SJSA1 (cell line): ENCODE data around the gene ZNF618. TPM values are rescaled to one million over a fixed set of nuclear protein-coding genes. Genes with fewer than 3 reads are reported as not detected.
A peak's percentile ranks its signal among the peaks of the same experiment; 100 is the strongest.
"Not testable (repeated sequence)": the region's sequence is repeated elsewhere in the genome, so short reads cannot be mapped to it uniquely, and the experiment has no call there.

ENCODE experiments used
- DNase-seq, 2 experiments: peaks; one replicate each; pipeline ENCODE4 v3.0.0-alpha.2; 2015 to 2020; ENCODE audit warnings: low spot score in 2 of 2, low read depth in 1 of 2
- H3K27ac ChIP-seq: fragments of 250-450 bp; sonication (Bioruptor Pico); 2 replicates; pipeline ENCODE4 v1.5.1; 2020; ENCODE audit warnings: mild to moderate bottlenecking, moderate library complexity
- H3K27me3 ChIP-seq: fragments of 250-450 bp; sonication (Bioruptor Pico); replicated peaks from 2 replicates; pipeline ENCODE4 v1.5.1; 2020; ENCODE audit warnings: mild to moderate bottlenecking, moderate library complexity
- H3K36me3 ChIP-seq: fragments of 250-450 bp; sonication (Bioruptor Pico); 2 replicates; pipeline ENCODE4 v1.5.1; 2020; ENCODE audit warnings: mild to moderate bottlenecking
- H3K4me1 ChIP-seq: fragments of 250-450 bp; sonication (Bioruptor Pico); replicated peaks from 2 replicates; pipeline ENCODE4 v1.6.1; 2021; ENCODE audit warnings: mild to moderate bottlenecking
- H3K4me3 ChIP-seq: fragments of 250-450 bp; sonication (Bioruptor Pico); 2 replicates; pipeline ENCODE4 v1.5.1; 2020; ENCODE audit warnings: mild to moderate bottlenecking
- H3K9me3 ChIP-seq: fragments of 250-450 bp; sonication (Bioruptor Pico); replicated peaks from 2 replicates; pipeline ENCODE4 v1.5.1; 2020; ENCODE audit warnings: mild to moderate bottlenecking
- total RNA-seq: library from RNA; depleted of rRNA; stranded (reverse); fragments of >200 nt; shearing (Covaris generic); gene quantifications from 2 replicates; pipeline ENCODE4 v1.2.3, GENCODE V29; 2014

Gene ZNF618
- total RNA-seq, 1 experiment from 2014 or later: 4.7 TPM

DNA sequence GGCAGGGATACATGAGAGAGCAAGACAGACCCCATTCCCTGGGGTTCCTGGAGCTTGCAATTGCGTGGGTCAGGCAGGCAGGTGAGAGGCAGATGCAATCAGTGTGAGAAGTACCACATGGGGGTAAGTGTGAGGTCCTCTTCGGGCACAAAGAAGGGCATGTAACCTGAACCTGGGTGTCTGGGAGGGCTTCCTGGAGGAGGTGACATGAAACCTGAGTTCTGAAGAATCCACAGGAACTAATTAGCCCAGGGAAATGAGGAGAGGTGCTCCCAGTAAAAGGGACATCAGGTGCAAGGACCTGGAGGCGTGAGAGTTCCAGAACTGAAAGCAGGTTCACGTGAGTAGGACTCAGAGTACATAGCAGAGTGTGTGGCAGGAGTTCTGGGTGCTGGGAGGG lies 199.5 kb downstream of the ZNF618 start:
- H3K27me3 ChIP-seq: no peaks in the 10 kb centered on the region
- H3K36me3 ChIP-seq: no peaks in the 10 kb centered on the region
- H3K4me1 ChIP-seq: no peaks in the 10 kb centered on the region
- H3K9me3 ChIP-seq: no peaks in the 10 kb centered on the region
- no peak overlapping the region for H3K27ac ChIP-seq
- no peak overlapping the region for H3K4me3 ChIP-seq
- no peak for DNase-seq

DNA sequence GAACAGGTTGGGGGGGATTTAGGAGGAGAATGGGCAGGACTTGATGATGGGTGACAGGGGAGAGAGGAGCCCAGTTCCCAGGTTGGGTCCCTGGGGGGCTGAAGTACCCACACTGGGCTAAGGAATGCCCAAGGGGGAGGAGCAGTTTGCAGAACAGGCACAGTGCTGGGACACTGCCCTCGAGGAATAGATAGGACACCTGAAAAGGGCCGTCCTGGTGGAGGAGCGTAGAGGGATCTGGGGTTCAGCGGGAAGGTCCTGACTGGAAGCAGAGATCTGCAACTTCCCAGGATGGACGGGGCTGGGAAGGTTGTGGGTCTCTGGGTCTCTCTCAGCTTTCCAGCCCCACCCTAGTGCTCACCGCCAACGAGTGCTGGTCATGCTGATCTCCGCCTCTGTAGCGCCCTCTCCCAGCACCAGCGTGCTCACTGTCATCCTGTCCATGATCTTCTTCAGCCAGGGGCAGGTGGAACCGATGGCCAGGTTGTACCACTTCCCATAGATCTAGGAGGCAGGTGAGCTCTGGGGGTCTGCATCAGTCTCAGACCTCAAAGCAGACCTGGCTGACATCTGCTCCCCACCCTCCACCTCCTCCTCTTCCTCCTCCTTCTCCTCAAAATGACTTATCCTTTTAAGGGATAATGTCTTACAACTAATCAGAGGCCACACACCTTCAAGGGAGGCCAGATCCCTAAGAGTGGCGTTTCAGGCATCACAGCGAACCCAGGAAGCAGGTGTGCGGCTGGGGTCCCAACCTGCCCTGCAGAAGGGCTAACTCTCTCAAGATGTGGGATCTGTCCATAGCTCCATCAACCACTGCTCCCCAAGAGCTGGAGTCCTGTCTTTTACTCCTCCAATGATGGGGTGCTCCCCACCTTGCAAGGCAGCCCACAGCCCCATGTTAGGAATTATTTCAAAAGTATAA lies 200.4 kb downstream of the ZNF618 start:
- H3K27ac ChIP-seq: no peak overlapping the region
- no peaks in the 10 kb centered on the region for H3K9me3 ChIP-seq
- H3K4me3 ChIP-seq: no peak overlapping the region
- no peak for DNase-seq
- no peaks in the 10 kb centered on the region for H3K27me3 ChIP-seq
- no peaks in the 10 kb centered on the region for H3K4me1 ChIP-seq
- no peaks in the 10 kb centered on the region for H3K36me3 ChIP-seq

DNA sequence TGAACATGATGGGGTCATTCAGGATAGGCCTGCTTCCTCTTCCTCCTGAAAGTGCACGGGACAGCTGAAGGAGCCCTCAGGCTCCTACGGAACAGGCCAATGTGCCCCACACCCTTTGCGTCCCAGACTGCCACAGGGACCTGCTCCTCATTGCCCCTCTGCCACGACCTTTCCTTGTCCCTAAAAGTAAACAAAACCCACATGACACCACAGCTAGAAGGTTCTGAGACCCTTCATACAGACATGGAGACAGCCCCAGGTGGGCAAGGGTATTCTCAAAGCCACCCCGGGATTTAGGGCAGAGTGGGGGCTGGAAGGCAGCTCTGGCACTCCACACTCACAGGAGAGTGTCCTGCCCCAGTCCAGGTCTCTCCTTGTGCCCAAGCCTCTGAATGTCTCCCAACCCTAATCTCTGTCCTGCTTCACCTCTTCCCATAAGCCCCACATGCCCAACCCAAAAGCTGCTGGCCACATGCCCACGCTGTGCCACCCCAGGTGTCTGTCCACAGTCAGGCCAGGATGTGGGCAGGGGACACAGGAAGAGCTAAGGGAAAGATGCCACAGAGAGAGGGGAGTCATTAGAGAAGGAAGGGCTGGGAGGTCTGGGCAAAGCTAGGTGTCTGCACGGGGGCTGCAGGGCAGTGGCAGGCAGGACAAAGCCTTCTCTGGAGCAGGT lies 201.2 kb downstream of the ZNF618 start:
- Histone ChIP-seq H3K9me3 (no peaks in the 10 kb centered on the region), H3K4me1 (no peaks in the 10 kb centered on the region), H3K27ac (no peak overlapping the region), H3K4me3 (no peak overlapping the region), H3K27me3 (no peaks in the 10 kb centered on the region), H3K36me3 (no peaks in the 10 kb centered on the region)
- DNase-seq: no peak

DNA sequence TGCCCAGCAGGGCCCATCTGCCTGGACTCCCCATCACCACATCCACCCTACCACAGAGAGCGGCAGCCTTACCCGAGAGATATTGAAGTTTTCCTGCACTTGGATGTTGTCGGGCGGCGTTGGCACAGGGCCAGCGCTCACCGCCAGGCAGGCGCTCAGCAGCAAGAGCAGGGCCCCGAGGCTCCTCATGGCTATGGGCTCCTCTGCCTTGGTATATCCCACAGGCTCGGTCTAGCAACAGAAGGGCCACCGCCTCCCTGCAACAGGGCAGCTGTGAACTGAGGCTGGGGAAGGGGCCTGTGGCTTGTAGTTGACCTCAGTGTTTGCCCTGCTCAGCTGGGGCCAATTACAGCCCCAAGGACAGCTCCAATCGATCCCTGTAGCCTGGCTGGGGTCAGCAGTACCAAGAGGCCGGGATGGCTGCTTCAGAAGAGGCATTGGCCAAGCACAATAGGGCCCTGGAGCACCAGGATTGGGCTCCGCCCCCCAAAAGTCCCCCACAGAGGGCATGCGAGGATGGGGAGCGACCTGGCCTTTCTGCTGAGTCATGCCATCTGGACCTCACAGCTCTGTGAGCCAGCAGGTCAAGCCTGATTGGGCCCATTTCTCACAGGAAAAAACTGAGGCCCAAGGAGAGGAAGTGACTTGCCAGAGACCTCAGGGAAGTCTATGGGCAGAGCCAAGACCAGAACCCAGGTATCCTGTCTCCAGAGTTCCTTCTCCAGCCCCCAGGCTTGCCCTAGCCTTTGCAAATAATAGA lies 202.1 kb downstream of the ZNF618 start, which contains the start of gene AMBP:
TSS of gene AMBP (minus strand) at position 280 of the 760 bp plus-strand sequence. CDS start at position 189, 91 bp downstream.
- DNase-seq: no peak
- Histone ChIP-seq H3K4me1 (no peaks in the 10 kb centered on the region), H3K27me3 (no peaks in the 10 kb centered on the region), H3K4me3 (no peak within 1 kb of the TSS), H3K9me3 (no peaks in the 10 kb centered on the region), H3K36me3 (no peaks in the 10 kb centered on the region), H3K27ac (no peak within 1 kb of the TSS)

DNA sequence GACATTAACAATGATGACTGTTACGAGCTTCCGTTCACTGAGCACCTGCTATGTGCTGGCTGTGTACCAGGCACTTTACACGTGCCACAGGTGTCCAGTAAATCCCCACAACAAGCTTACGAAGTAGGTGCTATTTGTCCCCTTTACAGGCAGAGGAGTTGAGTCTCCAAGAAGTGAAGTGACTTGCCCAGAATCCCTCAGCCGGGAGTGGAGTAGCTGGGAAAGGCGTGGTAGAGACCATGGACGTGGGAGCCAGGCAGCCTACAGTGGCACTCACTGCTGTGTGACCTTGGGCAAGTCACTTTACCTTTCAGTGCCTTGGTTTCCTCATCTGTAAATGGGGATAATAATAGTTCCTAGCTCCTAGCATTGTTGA lies 202.7 kb downstream of the ZNF618 start:
- Histone ChIP-seq H3K9me3 (no peaks in the 10 kb centered on the region), H3K27ac (no peak overlapping the region), H3K4me1 (peaks cover 3% of the 10 kb centered on the region), H3K36me3 (no peaks in the 10 kb centered on the region), H3K27me3 (no peaks in the 10 kb centered on the region), H3K4me3 (no peak overlapping the region)
- DNase-seq: no peak

DNA sequence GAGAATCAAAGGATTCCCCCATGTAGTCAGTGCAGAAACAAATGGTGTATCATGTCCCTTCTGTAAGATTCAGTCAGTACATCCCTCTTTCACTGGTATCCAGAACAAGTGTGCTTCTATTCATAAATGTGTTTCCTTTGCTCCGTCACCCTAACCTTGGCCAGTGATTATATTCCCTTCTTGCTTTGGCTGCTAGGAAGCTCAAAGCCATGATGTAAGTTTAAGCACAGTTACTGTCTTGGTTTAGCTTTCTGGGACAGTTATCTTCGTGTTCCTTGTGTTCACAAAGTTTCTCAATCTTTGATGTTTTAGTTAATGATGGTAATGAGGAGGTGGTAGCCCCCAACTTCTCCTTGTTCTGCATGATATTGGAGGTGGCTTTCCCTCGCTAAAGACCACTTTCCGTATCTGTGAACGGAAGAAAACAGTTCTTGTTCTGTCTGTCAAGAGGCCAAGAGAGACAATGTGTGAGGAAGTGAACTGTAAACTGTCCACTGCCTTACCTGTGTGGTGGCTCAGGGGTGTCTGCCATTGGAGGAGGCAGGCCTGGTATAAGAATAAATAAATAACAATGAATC lies 204.2 kb downstream of the ZNF618 start:
- no peak for DNase-seq
- H3K4me1 ChIP-seq: peaks cover 12% of the 10 kb centered on the region
- no peaks in the 10 kb centered on the region for H3K9me3 ChIP-seq
- H3K27ac ChIP-seq: no peak overlapping the region
- H3K27me3 ChIP-seq: no peaks in the 10 kb centered on the region
- no peaks in the 10 kb centered on the region for H3K36me3 ChIP-seq
- H3K4me3 ChIP-seq: no peak overlapping the region

DNA sequence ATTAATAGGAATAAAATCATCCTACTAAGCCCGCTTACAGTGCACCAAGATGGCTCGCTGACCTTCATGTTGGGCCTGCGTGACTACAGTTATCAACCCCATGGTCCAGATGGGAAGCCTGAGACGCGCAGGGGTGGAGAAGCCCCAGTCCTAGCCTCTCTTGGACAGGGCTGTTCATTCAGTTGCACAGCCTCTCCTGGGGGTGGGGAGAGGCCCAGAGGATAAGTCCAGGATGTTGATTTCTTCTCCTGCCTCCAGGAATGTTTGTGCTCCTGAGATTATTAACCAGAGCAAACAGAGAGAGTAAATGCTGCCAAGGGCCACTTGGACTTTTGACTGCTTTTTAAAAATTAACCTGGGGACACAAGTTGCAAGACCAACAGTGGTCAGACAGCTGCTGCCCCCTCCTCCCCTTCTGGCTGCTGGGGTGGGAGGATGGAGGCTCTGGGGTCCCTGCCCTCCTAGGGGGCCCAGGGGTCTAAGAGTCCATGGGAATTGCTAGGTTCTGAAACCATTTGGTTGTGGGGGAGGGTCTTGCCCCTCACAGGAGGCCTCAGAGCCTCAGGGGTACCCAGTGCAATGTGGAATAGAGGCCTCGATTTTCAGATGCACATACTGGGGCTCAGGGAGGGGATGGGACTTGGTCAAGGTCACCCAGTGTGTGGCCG lies 204.8 kb downstream of the ZNF618 start:
- Histone ChIP-seq H3K27ac (no peak overlapping the region), H3K4me3 (no peak overlapping the region), H3K27me3 (no peaks in the 10 kb centered on the region), H3K4me1 (peaks cover 12% of the 10 kb centered on the region), H3K9me3 (no peaks in the 10 kb centered on the region), H3K36me3 (no peaks in the 10 kb centered on the region)
- DNase-seq: peak in 1 of 2 experiments; percentile 18

DNA sequence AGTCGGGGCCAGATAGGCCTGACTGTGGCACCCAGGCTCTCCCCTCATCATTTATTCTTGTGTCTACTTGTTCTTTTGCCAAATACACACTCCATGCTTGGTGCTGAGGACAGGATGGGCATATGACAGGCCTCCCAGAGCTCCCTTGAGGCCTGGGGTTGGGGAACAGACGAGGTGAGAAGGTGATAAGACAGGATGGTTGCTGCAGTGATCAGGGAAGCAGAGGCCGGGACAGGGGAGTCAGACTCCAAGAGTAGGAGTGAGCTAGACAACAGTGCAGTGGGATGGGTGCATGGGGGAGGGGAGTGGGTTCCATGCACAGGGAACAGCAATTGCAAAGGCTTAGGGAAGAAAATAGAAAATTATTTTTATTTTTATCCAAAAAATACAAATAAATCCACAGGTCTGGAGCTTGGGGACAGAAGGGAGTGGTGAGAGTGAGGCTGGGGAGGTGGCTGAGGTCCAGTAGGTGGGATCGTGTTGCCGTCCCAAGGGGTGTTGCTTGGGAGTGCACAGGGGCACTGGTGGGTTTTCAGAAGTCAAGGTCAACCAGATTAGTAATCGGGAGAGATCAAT lies 205.4 kb downstream of the ZNF618 start:
- Histone ChIP-seq H3K27me3 (no peaks in the 10 kb centered on the region), H3K36me3 (no peaks in the 10 kb centered on the region), H3K4me1 (peaks cover 12% of the 10 kb centered on the region), H3K9me3 (peaks cover 2% of the 10 kb centered on the region), H3K27ac (no peak overlapping the region), H3K4me3 (no peak overlapping the region)
- no peak for DNase-seq

DNA sequence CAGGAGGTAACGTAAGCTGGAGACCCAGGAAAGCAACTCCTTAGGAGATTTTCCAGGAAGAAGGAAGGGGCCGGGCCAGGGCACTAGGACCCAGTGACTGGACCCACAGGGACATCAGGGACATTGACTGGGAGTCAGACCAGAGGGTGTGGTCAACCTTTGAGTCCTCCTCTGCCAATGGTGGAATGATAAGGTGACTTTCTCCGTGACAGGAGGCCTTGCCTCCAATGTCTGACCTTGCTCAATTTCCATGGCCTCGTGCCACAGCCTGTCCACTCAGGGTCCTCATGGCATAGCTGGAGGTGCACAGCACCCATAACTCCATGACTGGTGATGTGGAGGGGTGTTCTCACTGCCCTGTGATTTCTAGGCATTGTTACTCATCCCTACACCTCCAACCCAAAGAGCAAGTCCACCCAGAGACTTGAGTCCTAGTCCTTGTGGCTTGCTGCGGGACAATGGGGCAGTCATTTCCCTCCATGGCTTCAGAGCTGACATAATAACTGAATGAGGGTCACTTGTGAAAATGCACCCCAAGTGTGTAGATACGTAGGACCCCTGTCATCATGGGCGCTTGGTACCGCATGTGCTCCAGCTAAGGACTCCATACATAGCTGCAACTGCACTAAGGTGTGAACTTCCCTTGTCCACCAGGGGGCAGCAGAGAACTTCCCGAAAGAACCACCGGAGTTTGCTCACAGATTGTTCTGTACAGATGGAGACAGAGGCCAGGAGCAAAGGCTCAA lies 206.1 kb downstream of the ZNF618 start:
- no peak overlapping the region for H3K27ac ChIP-seq
- peaks cover 8% of the 10 kb centered on the region for H3K9me3 ChIP-seq
- peak; percentile 60 to 79 for DNase-seq
- peaks cover 14% of the 10 kb centered on the region for H3K4me1 ChIP-seq
- H3K4me3 ChIP-seq: no peak overlapping the region
- H3K27me3 ChIP-seq: no peaks in the 10 kb centered on the region
- no peaks in the 10 kb centered on the region for H3K36me3 ChIP-seq

DNA sequence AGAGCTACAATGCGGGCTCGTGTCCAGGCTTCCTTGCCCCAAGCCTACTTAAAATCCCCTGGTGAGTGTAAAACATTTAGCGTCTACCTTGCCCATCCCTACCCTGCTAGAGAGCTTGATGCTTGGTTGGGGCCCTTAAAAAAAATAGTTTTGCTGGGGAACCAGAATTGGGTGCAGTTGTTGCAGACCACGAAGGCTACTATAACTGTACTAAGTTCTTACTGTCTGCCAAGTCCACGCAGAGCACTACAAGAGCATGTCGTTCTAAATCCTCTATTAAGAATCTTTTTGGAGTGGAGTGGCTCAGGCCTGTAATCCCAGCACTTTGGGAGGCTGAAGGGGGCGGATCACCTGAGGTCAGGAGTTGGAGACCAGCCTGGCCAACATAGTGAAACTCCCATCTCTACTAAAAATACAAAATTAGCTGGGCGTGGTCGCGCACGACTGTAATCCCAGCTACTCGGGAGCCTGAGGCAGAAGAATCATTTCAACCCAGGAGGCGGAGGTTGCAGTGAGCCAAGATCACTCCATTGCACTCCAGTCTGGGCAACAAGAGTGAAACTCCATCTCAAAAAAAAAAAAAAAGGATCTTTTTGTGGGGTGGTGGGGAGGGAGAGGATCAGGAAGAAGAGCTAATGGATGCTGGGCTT lies 206.8 kb downstream of the ZNF618 start:
- H3K36me3 ChIP-seq, H3K27ac ChIP-seq, H3K27me3 ChIP-seq, H3K4me3 ChIP-seq: not testable (repeated sequence)
- peak in 1 of 2 experiments; percentile 2 for DNase-seq
- peaks cover 11% of the 10 kb centered on the region for H3K9me3 ChIP-seq
- peaks cover 21% of the 10 kb centered on the region for H3K4me1 ChIP-seq

DNA sequence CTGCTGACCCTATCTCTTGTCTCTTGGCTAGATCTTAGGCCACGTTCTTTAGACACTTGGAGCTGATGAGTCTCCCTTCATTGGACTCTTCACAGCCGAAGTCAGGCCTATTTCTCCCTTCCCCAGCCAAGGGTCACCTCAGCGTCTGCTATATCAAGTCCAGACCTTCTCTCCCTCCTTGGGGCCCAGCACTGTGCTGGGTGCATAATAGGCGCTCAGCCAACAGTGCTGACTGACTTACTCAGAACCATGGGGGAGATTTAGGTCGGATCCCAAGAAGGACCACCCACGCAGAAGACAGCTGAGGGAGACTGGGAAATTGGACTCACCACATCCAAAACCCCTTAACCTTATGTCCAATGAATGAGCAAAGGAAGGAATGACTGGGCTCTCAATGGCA lies 207.6 kb downstream of the ZNF618 start:
- Histone ChIP-seq H3K9me3 (peaks cover 11% of the 10 kb centered on the region), H3K36me3 (no peaks in the 10 kb centered on the region), H3K4me3 (no peak overlapping the region), H3K27me3 (no peaks in the 10 kb centered on the region), H3K27ac (no peak overlapping the region), H3K4me1 (peaks cover 29% of the 10 kb centered on the region)
- peak; percentile 30 to 45 for DNase-seq
